Vagina (tissue), 2 donors: Measurements from ENCODE around the gene SHF.

ENCODE experiments used
- CTCF ChIP-seq, 3 experiments: fragments of 450-650 bp in 2 of 3; fragments of 200-600 bp in 1 of 3; sonication (generic) in 1 of 3; IDR thresholded peaks; one replicate each; pipeline ENCODE4 v1.5.1; 2017 to 2019; ENCODE audit warnings: antibody characterized with exemption in 3 of 3, mild to moderate bottlenecking in 2 of 3, moderate library complexity in 2 of 3
- POLR2A ChIP-seq, 2 donors: fragments of 450-650 bp; IDR thresholded peaks; one replicate each; pipeline ENCODE4 v1.6.1; 2017; ENCODE audit warnings: antibody characterized with exemption in 2 of 2, mild to moderate bottlenecking in 2 of 2, moderate library complexity in 2 of 2
- POLR2AphosphoS5 ChIP-seq, 2 donors: sonication (generic); formaldehyde crosslinking; IDR thresholded peaks; one replicate each; pipeline ENCODE4 v1.9.0; 2017; ENCODE audit warnings: antibody characterized with exemption in 2 of 2, mild to moderate bottlenecking in 2 of 2, low read depth in 1 of 2; ENCODE audit not compliant: insufficient read depth in 1 of 2

GRCh38 chr15:45200799-45201556, 13.2 kb upstream of the SHF start:
- TF ChIP-seq CTCF (IDR thresholded peaks at IDR 0.05) (no peak), POLR2A (IDR thresholded peaks at IDR 0.05) (no peak), POLR2AphosphoS5 (IDR thresholded peaks at IDR 0.05; ENCODE audit: insufficient read depth in 1 of 2, low read depth in 1 of 2) (peak in 1 of 2 donors; percentile 75)
